A673 (cell line): ENCODE results near the gene FOXO3. TPM values are rescaled to one million over a fixed set of nuclear protein-coding genes. Genes with fewer than 3 reads are reported as not detected.

Experiments used
- BruUV-seq: library from RNA; stranded (reverse); fragments of 400-500 nt; replicated peaks from 2 replicates; lab custom pipeline; 2021; lab: Mats Ljungman, UMichigan
- CTCF ChIA-PET: fragments of 300-600 bp; sonication (Branson Sonifier 250); formaldehyde crosslinking; loops from one replicate; lab custom pipeline; 2022; ENCODE audit warnings: antibody characterized with exemption; lab: Charles Lee
- POLR2A ChIA-PET: fragments of 300-600 bp; sonication (Branson Sonifier 250); formaldehyde crosslinking; loops from one replicate; lab custom pipeline; 2022; ENCODE audit warnings: antibody characterized with exemption; ENCODE audit not compliant: low non-redundant PET; lab: Charles Lee
- DNase-seq: peaks from one replicate; pipeline ENCODE4 v3.0.0-alpha.2; 2015; ENCODE audit warnings: low spot score
- H3K27ac ChIP-seq: fragments of 200-600 bp; sonication (generic); 2 replicates; pipeline ENCODE4 v1.5.1; 2016; ENCODE audit warnings: mixed run types, low read depth, mild to moderate bottlenecking, mixed read lengths, antibody characterized with exemption, low read length; ENCODE audit not compliant: poor library complexity, severe bottlenecking
- H3K27me3 ChIP-seq: fragments of 200-600 bp; sonication (generic); replicated peaks from 2 replicates; pipeline ENCODE4 v1.6.1; 2017; ENCODE audit warnings: mixed run types, low read depth, mild to moderate bottlenecking, mixed read lengths, antibody characterized with exemption, low read length; ENCODE audit not compliant: insufficient read depth, poor library complexity
- H3K36me3 ChIP-seq: fragments of 200-600 bp; sonication (generic); 2 replicates; pipeline ENCODE4 v1.6.1; 2016; ENCODE audit warnings: mixed run types, mild to moderate bottlenecking, mixed read lengths, antibody characterized with exemption, low read length; ENCODE audit not compliant: insufficient read depth, poor library complexity, severe bottlenecking
- H3K4me1 ChIP-seq: fragments of 200-600 bp; sonication (generic); 2 replicates; pipeline ENCODE4 v1.6.1; 2017; ENCODE audit warnings: mixed run types, mild to moderate bottlenecking, mixed read lengths, antibody characterized with exemption, low read length; ENCODE audit not compliant: insufficient read depth, poor library complexity, severe bottlenecking
- H3K4me3 ChIP-seq: fragments of 200-600 bp; sonication (generic); 2 replicates; pipeline ENCODE4 v1.5.1; 2016; ENCODE audit warnings: low read depth, mixed run types, mild to moderate bottlenecking, mixed read lengths, low read length; ENCODE audit not compliant: poor library complexity, severe bottlenecking
- H3K9me3 ChIP-seq: fragments of 200-600 bp; sonication (generic); 2 replicates; pipeline ENCODE4 v1.6.1; 2016; ENCODE audit warnings: mixed run types, low read depth, mild to moderate bottlenecking, mixed read lengths, antibody characterized with exemption, low read length; ENCODE audit not compliant: poor library complexity, severe bottlenecking
- EZH2 ChIP-seq: fragments of 200-600 bp; sonication (generic); IDR thresholded peaks from 2 replicates; pipeline ENCODE4 v1.6.1; 2017; ENCODE audit warnings: borderline replicate concordance, low read depth, mild to moderate bottlenecking, mixed read lengths, antibody characterized with exemption, low read length; ENCODE audit not compliant: poor library complexity, severe bottlenecking
- intact Hi-C: fragments of 100-400 bp; cut with micrococcal nuclease; formaldehyde crosslinking; loops from one replicate; pipeline ENCODE4 v1.10.0; 2022; ENCODE audit not compliant: unreplicated experiment
- total RNA-seq: library from RNA; stranded (reverse); gene quantifications from 2 replicates; pipeline ENCODE4 v1.2.3, GENCODE V29; 2021
- TF ChIP-seq, protein P1 (sequence below): fragments of 300-800, 200-600 bp; sonication (generic); conservative IDR thresholded peaks from 2 replicates; pipeline ENCODE4 v1.5.1; 2017; ENCODE audit warnings: low read depth, mild to moderate bottlenecking, antibody characterized with exemption, low read length, moderate library complexity, mixed read lengths

Gene FOXO3
- total RNA-seq, 1 experiment from 2014 or later, result 16.8 TPM

DNA sequence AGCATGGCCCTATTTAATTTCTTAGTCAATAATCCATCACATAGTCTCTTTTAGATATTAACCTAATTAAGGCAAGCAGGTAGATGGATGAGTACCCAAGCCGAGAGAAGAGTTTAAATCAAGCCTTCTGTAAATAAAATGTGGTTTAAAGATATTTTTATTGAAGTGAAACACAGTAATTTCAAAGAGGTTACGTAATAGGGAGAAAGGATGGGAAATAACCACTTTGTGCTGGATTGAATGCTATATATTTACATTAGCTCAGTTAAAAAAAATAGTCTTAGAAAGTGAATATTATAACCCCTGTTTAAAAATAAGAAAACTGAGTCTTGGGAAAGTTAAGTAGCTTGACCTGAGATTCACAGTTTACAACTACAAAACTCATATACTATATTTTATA lies 37.0 kb upstream of the FOXO3 start:
- POLR2A ChIA-PET, result no interaction called here
- Histone ChIP-seq H3K4me1 (no peaks in the 10 kb centered on the region), H3K36me3 (no peaks in the 10 kb centered on the region), H3K27ac (no peak overlapping the region), H3K4me3 (no peak overlapping the region), H3K27me3 (no peaks in the 10 kb centered on the region), H3K9me3 (no peaks in the 10 kb centered on the region)
- intact Hi-C loops, result no loop called here
- CTCF ChIA-PET, result no interaction called here
- TF ChIP-seq, protein P1, sequence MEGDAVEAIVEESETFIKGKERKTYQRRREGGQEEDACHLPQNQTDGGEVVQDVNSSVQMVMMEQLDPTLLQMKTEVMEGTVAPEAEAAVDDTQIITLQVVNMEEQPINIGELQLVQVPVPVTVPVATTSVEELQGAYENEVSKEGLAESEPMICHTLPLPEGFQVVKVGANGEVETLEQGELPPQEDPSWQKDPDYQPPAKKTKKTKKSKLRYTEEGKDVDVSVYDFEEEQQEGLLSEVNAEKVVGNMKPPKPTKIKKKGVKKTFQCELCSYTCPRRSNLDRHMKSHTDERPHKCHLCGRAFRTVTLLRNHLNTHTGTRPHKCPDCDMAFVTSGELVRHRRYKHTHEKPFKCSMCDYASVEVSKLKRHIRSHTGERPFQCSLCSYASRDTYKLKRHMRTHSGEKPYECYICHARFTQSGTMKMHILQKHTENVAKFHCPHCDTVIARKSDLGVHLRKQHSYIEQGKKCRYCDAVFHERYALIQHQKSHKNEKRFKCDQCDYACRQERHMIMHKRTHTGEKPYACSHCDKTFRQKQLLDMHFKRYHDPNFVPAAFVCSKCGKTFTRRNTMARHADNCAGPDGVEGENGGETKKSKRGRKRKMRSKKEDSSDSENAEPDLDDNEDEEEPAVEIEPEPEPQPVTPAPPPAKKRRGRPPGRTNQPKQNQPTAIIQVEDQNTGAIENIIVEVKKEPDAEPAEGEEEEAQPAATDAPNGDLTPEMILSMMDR, result no peak
- no peak for TF ChIP-seq EZH2
- no TSS peak for BruUV-seq
- no peak for DNase-seq

DNA sequence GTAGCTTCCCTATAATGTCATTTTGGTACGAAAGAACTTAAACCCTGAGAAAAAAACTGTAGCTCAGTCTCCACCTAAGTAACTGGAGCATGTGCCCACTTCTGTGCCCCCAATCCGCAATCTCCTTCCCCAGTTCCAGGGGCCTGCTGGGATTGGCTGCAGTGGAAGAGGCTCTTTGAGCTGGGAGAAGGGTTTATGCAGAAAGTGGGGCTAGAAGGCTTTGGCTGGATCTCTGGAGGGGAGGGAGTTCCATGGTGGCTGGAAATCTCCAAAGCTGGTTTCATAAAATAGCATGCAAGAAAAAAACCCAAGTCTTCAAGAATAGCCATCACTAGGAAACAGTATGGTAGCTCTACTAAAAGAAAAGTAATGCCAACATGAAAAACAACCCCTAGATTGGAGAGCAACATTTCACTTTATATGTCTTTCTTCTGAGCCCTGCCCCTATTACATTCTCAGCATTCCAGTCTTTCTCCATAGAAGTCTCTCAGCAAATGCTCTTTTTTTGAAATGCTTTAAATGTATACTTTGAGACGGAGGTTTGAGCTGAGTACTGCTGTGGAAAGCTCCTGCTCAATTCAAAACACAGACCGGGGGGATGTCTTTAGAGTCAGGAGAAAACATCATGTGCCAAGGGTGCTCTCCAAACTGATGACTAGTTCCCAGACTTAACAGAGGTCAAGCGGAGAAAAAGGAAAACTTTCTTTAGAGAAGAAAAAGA lies 36.0 kb upstream of the FOXO3 start:
- no peaks in the 10 kb centered on the region for H3K27me3 ChIP-seq
- ChIA-PET CTCF (interaction anchor here (0.5 to 0.7 kb wide), 3 partner anchors 31 to 476 kb away, joined by 3 to 6 read pairs (median 5); no protein-coding TSS in a partner anchor), POLR2A (no interaction called here)
- H3K9me3 ChIP-seq, result no peaks in the 10 kb centered on the region
- intact Hi-C loops, result loop anchor here (5.0 kb wide), 1 partner anchor 542 kb away; no protein-coding TSS in a partner anchor
- TF ChIP-seq, protein P1, result no peak
- no peak for TF ChIP-seq EZH2
- H3K36me3 ChIP-seq, result no peaks in the 10 kb centered on the region
- no peak for DNase-seq
- no peaks in the 10 kb centered on the region for H3K4me1 ChIP-seq
- H3K4me3 ChIP-seq, result no peak overlapping the region
- no TSS peak for BruUV-seq
- H3K27ac ChIP-seq, result no peak overlapping the region

DNA sequence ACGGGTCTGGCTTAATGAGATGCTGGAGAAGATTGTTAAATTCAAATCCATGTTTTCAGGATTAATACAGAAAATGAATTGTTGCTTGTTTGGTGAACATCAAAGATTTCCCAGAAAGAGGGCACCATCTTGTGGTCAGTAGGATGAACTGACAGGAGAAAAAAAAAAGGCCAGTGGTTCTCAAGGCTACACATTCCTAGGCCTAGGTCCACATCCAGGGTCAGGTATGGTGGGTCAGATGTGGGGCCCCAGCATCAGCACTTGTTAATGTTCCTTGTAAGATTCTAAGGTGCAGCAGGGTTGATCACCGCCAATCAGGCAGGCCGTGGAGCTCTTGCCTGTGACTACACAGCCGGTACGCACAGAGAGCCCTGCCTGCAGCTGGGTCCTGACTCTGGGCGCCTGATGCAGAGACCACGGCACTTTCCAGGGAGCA lies 34.0 kb upstream of the FOXO3 start:
- TF ChIP-seq, protein P1, result peak; percentile 82
- no peak for TF ChIP-seq EZH2
- intact Hi-C loops, result loop anchor here (2.0 to 5.0 kb wide), 2 partner anchors 414 to 544 kb away; no protein-coding TSS in a partner anchor
- peak; percentile 52 for DNase-seq
- ChIA-PET CTCF (no interaction called here), POLR2A (no interaction called here)
- H3K27ac ChIP-seq, result no peak overlapping the region
- H3K4me3 ChIP-seq, result no peak overlapping the region
- no peaks in the 10 kb centered on the region for H3K9me3 ChIP-seq
- no peaks in the 10 kb centered on the region for H3K36me3 ChIP-seq
- H3K27me3 ChIP-seq, result no peaks in the 10 kb centered on the region
- no TSS peak for BruUV-seq
- no peaks in the 10 kb centered on the region for H3K4me1 ChIP-seq
